Hair follicle dermal papilla cell (primary cell): Measurements from ENCODE around the gene NUAK2. TPM values are rescaled to one million over a fixed set of nuclear protein-coding genes. Genes with fewer than 3 reads are reported as not detected.

Source experiments
- small RNA-seq: library from RNA; depleted of rRNA; stranded (forward); fragments of <200 nt; gene quantifications from one replicate; pipeline ENCODE3, GENCODE V24; 2012
- total RNA-seq: library from RNA; depleted of rRNA; stranded (reverse); fragments of >200 nt; gene quantifications from 2 replicates; pipeline ENCODE4 v1.2.3, GENCODE V29; 2012

Gene NUAK2
- 10.0 and 13.8 TPM in 2 replicates for total RNA-seq

DNA sequence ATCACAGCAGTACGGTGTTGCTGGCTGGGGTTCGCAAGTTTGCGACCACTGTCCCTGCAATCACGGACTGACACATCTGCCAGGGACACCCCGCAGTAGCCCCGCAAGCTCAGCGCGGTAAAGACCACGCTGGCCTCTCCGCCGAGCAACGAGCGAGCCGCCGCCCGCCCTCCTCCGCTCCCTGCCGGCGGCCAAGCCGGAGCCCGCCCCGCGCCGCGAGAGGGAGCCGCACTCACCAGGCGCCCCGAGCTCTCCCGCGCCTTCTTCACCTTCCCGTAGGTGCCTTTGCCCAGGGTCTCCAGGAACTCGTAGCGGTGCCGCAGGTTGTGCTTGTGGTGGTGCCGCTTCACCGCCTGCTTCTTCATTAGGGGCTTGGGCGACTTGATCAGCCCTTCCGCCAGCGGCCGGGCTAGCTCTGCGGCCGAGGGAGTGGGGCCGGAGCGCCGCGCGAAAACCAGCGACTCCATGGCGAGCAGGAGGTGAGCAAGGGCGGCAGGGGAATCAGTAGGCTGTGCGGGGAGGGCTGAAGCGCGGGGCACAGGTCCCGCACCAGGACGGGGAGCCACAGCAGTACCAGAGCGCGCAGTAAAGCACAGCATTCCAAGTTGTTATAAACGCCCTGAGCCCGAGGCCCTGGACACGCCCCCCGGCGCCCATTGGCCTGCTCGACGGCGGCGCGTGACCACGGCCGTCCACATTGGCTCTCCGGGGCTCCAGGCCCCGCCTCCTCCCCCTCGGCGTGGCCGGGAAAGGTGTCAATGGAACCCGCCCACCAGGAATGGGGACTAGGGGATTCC lies at the start of gene NUAK2:
NUAK2 (minus strand) TSS at position 584 of the 797 bp plus-strand sequence; CDS start at position 467, 117 bp downstream.

GRCh38 chr1:205356440-205357139 lies 35.0 kb upstream of the NUAK2 start, which contains the start of gene KLHDC8A:
TSS of gene KLHDC8A (minus strand) at chr1:205356922. CDS start at chr1:205343604, 13,318 bp downstream.

Small RNA genes within 50 kb of the gene (small RNA-seq; reads per million reads assigned to genes)
- gene SNRPGP10: not detected

Other genes with a start within 250 kb of the NUAK2 start
- 0.73 and 1.6 TPM in 2 replicates for gene TMEM81, start 237.3 kb downstream of the NUAK2 start, total RNA-seq
- 19.6 and 19.8 TPM in 2 replicates for gene RBBP5, start 199.8 kb downstream of the NUAK2 start, total RNA-seq
- gene DSTYK, start 110.0 kb downstream of the NUAK2 start, total RNA-seq: 18.8 and 20.3 TPM in 2 replicates
- gene TMCC2, start 93.8 kb downstream of the NUAK2 start, total RNA-seq: 3.5 and 3.7 TPM in 2 replicates
- not detected in 2 replicates for gene KLHDC8A, start 35.2 kb upstream of the NUAK2 start, total RNA-seq
- gene LEMD1, start 100.3 kb upstream of the NUAK2 start, total RNA-seq: not detected in 2 replicates
- gene BLACAT1, start 134.3 kb upstream of the NUAK2 start, total RNA-seq: 0.12 TPM in 1 of 2 replicates, not detected in the other
- gene CDK18, start 182.9 kb upstream of the NUAK2 start, total RNA-seq: 1.1 and 2.6 TPM in 2 replicates